KMS-11 (cell line): ENCODE results near the gene CD38.

Experiments used
- H2AFZ ChIP-seq: fragments of 200-600 bp; sonication (generic); 2 replicates; pipeline ENCODE4 v1.6.1; 2016; ENCODE audit warnings: antibody characterized with exemption, mixed run types, low read depth
- H3K27ac ChIP-seq: fragments of 200-600 bp; sonication (generic); 2 replicates; pipeline ENCODE4 v1.6.1; 2016; ENCODE audit warnings: mild to moderate bottlenecking, mixed run types
- H3K27me3 ChIP-seq: fragments of 200-600 bp; sonication (generic); 2 replicates; pipeline ENCODE4 v1.6.1; 2017; ENCODE audit warnings: mild to moderate bottlenecking, low read depth, mixed run types, moderate library complexity; ENCODE audit not compliant: insufficient read depth
- H3K36me3 ChIP-seq: fragments of 200-600 bp; sonication (generic); 2 replicates; pipeline ENCODE4 v1.6.1; 2017; ENCODE audit warnings: mild to moderate bottlenecking, mixed run types; ENCODE audit not compliant: insufficient read depth
- H3K4me1 ChIP-seq: fragments of 200-600 bp; sonication (generic); 2 replicates; pipeline ENCODE4 v1.6.1; 2016; ENCODE audit warnings: mild to moderate bottlenecking, low read depth, mixed run types; ENCODE audit not compliant: poor library complexity, severe bottlenecking
- H3K4me2 ChIP-seq: fragments of 200-600 bp; sonication (generic); 2 replicates; pipeline ENCODE4 v1.7.0; 2016; ENCODE audit warnings: mild to moderate bottlenecking, mixed run types
- H3K4me3 ChIP-seq: fragments of 200-600 bp; sonication (generic); IDR thresholded peaks from 2 replicates; pipeline ENCODE4 v1.6.1; 2017; ENCODE audit warnings: low read depth, low read length, mixed read lengths; ENCODE audit not compliant: insufficient read depth
- H3K79me2 ChIP-seq: fragments of 200-600 bp; sonication (generic); 2 replicates; pipeline ENCODE4 v1.6.1; 2016; ENCODE audit warnings: low read depth, mixed run types; ENCODE audit not compliant: insufficient read depth
- H3K9ac ChIP-seq: fragments of 200-600 bp; sonication (generic); 2 replicates; pipeline ENCODE4 v1.6.1; 2016; ENCODE audit warnings: mild to moderate bottlenecking, mixed run types
- H4K20me1 ChIP-seq: fragments of 200-600 bp; sonication (generic); 2 replicates; pipeline ENCODE4 v1.6.1; 2016; ENCODE audit warnings: mild to moderate bottlenecking, mixed run types; ENCODE audit not compliant: insufficient read depth
- TF ChIP-seq, protein P1 (sequence below): fragments of 200-600 bp; sonication (generic); conservative IDR thresholded peaks from 2 replicates; pipeline ENCODE4 v1.6.1; 2017; ENCODE audit warnings: low read depth, mild to moderate bottlenecking, antibody characterized with exemption, low read length, moderate library complexity, mixed read lengths

CD38 gene

DNA sequence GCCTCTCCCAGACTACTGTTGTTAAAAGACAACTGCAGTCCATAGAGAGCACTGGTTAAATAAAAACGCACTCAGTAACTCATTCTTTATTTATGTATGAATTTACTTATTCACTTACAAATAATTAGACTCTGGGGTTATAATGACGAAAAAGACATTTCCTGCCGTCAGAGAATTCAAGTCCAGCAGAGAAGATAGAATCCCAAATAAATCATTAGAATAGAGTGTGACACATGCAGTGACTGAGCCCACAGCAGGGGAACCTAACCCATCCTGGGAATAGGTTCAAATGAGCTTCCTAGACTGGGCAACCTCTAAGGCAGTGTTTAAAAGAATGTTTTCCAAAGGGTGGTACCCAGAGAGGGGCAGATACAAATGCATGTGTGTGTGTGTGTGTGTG is 106.5 kb downstream of the CD38 start:
- no peak overlapping the region for H2AFZ ChIP-seq
- no peak overlapping the region for H3K27ac ChIP-seq
- H3K4me3 ChIP-seq: no peak overlapping the region
- H3K36me3 ChIP-seq: no peaks in the 10 kb centered on the region
- TF ChIP-seq, protein P1, sequence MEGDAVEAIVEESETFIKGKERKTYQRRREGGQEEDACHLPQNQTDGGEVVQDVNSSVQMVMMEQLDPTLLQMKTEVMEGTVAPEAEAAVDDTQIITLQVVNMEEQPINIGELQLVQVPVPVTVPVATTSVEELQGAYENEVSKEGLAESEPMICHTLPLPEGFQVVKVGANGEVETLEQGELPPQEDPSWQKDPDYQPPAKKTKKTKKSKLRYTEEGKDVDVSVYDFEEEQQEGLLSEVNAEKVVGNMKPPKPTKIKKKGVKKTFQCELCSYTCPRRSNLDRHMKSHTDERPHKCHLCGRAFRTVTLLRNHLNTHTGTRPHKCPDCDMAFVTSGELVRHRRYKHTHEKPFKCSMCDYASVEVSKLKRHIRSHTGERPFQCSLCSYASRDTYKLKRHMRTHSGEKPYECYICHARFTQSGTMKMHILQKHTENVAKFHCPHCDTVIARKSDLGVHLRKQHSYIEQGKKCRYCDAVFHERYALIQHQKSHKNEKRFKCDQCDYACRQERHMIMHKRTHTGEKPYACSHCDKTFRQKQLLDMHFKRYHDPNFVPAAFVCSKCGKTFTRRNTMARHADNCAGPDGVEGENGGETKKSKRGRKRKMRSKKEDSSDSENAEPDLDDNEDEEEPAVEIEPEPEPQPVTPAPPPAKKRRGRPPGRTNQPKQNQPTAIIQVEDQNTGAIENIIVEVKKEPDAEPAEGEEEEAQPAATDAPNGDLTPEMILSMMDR: no peak
- no peaks in the 10 kb centered on the region for H4K20me1 ChIP-seq
- H3K9ac ChIP-seq: no peak overlapping the region
- no peaks in the 10 kb centered on the region for H3K4me1 ChIP-seq
- no peaks in the 10 kb centered on the region for H3K27me3 ChIP-seq
- H3K4me2 ChIP-seq: no peak overlapping the region
- H3K79me2 ChIP-seq: no peaks in the 10 kb centered on the region

DNA sequence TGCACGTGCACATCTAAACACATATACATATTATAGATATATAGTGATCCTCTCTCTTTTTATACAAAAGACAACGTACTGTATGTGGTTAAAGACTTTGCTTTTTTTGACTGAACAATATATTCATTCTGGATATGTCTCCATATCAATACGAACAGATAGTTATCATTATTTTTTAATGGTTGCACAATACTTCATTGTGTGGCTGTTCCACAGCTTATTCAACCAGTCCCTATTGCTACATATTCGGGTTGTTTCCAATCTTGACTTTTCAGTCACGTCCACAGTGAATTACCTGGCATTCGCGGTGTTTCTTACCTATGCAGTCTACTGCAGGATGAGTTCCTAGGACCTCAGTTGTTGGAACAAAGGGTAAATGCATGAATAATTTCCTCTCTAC is 107.3 kb downstream of the CD38 start:
- no peak overlapping the region for H3K4me2 ChIP-seq
- H4K20me1 ChIP-seq: no peaks in the 10 kb centered on the region
- H3K79me2 ChIP-seq: no peaks in the 10 kb centered on the region
- H2AFZ ChIP-seq: no peak overlapping the region
- no peaks in the 10 kb centered on the region for H3K36me3 ChIP-seq
- TF ChIP-seq, protein P1: no peak
- no peak overlapping the region for H3K9ac ChIP-seq
- H3K27me3 ChIP-seq: no peaks in the 10 kb centered on the region
- peaks cover under 1% of the 10 kb centered on the region for H3K4me1 ChIP-seq
- H3K4me3 ChIP-seq: no peak overlapping the region
- H3K27ac ChIP-seq: no peak overlapping the region

DNA sequence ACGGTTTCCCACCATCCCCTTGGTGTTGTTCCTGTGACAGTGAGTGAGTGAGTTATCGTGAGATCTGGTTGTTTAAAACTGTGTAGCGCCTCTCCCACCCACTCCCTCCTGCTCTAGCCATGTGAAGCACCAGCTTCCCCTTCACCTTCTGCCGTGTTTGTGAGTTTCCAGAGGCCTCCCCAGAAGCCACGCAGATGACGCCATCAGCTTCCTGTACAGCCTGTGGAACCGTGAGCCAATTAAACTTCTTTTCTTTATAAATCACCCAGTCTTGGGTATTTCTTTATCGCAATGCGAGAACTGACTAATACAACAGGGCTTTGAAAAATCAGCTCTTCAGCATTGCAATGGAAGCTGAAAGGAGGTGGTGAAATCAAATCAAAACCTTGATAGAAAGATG is 110.4 kb downstream of the CD38 start:
- TF ChIP-seq, protein P1: no peak
- Histone ChIP-seq H3K4me1 (peaks cover 15% of the 10 kb centered on the region), H2AFZ (no peak overlapping the region)

DNA sequence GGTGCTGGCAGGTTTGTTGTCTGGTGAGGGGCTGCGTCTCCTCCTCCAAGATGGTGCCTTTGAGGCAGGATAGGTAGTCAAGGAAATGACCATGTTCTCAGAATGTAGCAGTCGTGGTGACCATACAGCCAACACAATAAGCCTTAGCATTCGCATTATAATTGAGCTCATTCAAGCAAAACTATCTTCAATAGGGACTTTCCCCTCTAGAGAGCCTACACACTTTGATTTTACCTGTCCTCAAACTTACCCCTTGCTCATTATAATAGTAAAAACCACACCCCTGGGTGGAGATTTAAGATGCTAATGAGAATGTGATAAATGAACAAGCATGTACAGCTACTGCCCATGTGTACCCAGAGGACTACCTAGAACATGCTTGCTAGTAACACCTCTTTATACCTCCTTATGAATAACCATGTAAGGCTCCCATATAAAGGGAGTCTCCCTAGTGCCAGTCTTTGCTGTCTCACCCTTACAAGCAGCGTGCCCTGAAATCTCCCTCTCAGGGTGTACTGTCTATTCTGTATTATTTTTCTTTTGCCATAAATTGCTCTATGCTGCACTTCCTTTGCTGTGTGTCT is 112.2 kb downstream of the CD38 start:
- H3K4me1 ChIP-seq: peaks cover 15% of the 10 kb centered on the region
- H2AFZ ChIP-seq: no peak overlapping the region
- H4K20me1 ChIP-seq: no peaks in the 10 kb centered on the region
- no peaks in the 10 kb centered on the region for H3K79me2 ChIP-seq
- no peak overlapping the region for H3K27ac ChIP-seq
- TF ChIP-seq, protein P1: no peak
- H3K27me3 ChIP-seq: no peaks in the 10 kb centered on the region
- no peak overlapping the region for H3K4me2 ChIP-seq
- H3K4me3 ChIP-seq: no peak overlapping the region
- H3K36me3 ChIP-seq: no peaks in the 10 kb centered on the region
- H3K9ac ChIP-seq: no peak overlapping the region

More for the DNA sequence above, 110.4 kb downstream of the CD38 start:
- Histone ChIP-seq H4K20me1 (no peaks in the 10 kb centered on the region), H3K36me3 (no peaks in the 10 kb centered on the region), H3K79me2 (no peaks in the 10 kb centered on the region), H3K27ac (no peak overlapping the region), H3K4me3 (no peak overlapping the region), H3K27me3 (no peaks in the 10 kb centered on the region), H3K9ac (no peak overlapping the region), H3K4me2 (no peak overlapping the region)
